ENCODE data around the gene PRPSAP1. TPM values are rescaled to one million over a fixed set of nuclear protein-coding genes. Genes with fewer than 3 reads are reported as not detected.
A peak's percentile ranks its signal among the peaks of the same experiment; 100 is the strongest.

PRPSAP1 gene
- total RNA-seq, 1 donor from 2014 or later, result 40.1 TPM

- peak; percentile 68 for DNase-seq (ENCODE audit: low spot score)
Measured at GRCh38 chr17:76266244-76266938, 87.3 kb downstream of the PRPSAP1 start.

GRCh38 chr17:76265624-76266243 is 88.0 kb downstream of the PRPSAP1 start:
- peak; percentile 74 for DNase-seq (ENCODE audit: low spot score)

GRCh38 chr17:76264755-76265623 is 88.7 kb downstream of the PRPSAP1 start, which contains the start of gene UBALD2:
UBALD2 (plus strand) TSS chr17:76265348; CDS start chr17:76265506, 158 bp downstream.
- peak; percentile 99 for DNase-seq (ENCODE audit: low spot score)

GRCh38 chr17:76264425-76264754 is 89.3 kb downstream of the PRPSAP1 start:
- DNase-seq (ENCODE audit: low spot score), result no peak

GRCh38 chr17:76263896-76264295 is 89.8 kb downstream of the PRPSAP1 start:
- DNase-seq (ENCODE audit: low spot score), result peak; percentile 34

- peak; percentile 65 for DNase-seq (ENCODE audit: low spot score)
Measured at GRCh38 chr17:76262732-76263344, 90.9 kb downstream of the PRPSAP1 start.

GRCh38 chr17:76261421-76262215 is 92.1 kb downstream of the PRPSAP1 start:
- no peak for DNase-seq (ENCODE audit: low spot score)

GRCh38 chr17:76260669-76261068 is 93.0 kb downstream of the PRPSAP1 start:
- no peak for DNase-seq (ENCODE audit: low spot score)

- no peak for DNase-seq (ENCODE audit: low spot score)
Measured at GRCh38 chr17:76260220-76260619, 93.5 kb downstream of the PRPSAP1 start.

Other genes with a start within 250 kb of the PRPSAP1 start
- 2.5 TPM for gene FOXJ1, start 212.7 kb downstream of the PRPSAP1 start, total RNA-seq
- gene RNF157, start 113.4 kb downstream of the PRPSAP1 start, total RNA-seq, result 4.3 TPM
- gene UBALD2, start 88.6 kb downstream of the PRPSAP1 start, total RNA-seq, result 89.1 TPM
- gene QRICH2, start 45.6 kb downstream of the PRPSAP1 start, total RNA-seq, result 1.9 TPM
- gene SPHK1, start 30.7 kb upstream of the PRPSAP1 start, total RNA-seq, result 3.1 TPM
- 30.3 TPM for gene UBE2O, start 99.2 kb upstream of the PRPSAP1 start, total RNA-seq
- gene AANAT, start 113.7 kb upstream of the PRPSAP1 start, total RNA-seq, result not detected
- gene RHBDF2, start 147.5 kb upstream of the PRPSAP1 start, total RNA-seq, result 41.6 TPM
- 24.6 TPM for gene CYGB, start 183.8 kb upstream of the PRPSAP1 start, total RNA-seq
- 11.5 TPM for gene PRCD, start 186.1 kb upstream of the PRPSAP1 start, total RNA-seq
- gene ST6GALNAC2, start 231.9 kb upstream of the PRPSAP1 start, total RNA-seq, result 28.7 TPM